ENCODE results near the gene CCDC88B.
A peak's percentile ranks its signal among the peaks of the same experiment; 100 is the strongest.
"Not testable (repeated sequence)": the region's sequence is repeated elsewhere in the genome, so short reads cannot be mapped to it uniquely, and the experiment has no call there.

CCDC88B gene

DNA sequence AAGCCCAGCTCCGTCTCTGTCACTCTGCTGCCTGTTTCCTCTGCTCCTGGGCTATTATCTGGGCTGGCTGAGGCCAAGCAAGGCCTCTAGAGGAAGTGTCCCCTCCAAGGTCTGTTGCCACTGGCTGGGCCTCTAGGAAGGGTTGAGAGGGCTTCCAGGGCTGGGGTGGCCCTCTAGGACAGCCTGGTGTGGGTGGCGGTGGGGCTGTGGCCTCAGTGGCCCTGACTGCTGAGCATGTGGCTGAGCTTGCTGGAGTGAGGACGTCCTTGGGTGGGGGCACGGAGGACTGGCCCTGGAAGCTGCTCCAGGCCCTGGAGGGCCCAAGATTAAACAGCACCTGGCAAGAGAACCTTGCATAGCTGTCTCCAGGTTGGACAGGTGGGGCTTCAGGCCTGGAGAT is 16.0 kb upstream of the CCDC88B start:
- DNase-seq = not testable (repeated sequence)

DNA sequence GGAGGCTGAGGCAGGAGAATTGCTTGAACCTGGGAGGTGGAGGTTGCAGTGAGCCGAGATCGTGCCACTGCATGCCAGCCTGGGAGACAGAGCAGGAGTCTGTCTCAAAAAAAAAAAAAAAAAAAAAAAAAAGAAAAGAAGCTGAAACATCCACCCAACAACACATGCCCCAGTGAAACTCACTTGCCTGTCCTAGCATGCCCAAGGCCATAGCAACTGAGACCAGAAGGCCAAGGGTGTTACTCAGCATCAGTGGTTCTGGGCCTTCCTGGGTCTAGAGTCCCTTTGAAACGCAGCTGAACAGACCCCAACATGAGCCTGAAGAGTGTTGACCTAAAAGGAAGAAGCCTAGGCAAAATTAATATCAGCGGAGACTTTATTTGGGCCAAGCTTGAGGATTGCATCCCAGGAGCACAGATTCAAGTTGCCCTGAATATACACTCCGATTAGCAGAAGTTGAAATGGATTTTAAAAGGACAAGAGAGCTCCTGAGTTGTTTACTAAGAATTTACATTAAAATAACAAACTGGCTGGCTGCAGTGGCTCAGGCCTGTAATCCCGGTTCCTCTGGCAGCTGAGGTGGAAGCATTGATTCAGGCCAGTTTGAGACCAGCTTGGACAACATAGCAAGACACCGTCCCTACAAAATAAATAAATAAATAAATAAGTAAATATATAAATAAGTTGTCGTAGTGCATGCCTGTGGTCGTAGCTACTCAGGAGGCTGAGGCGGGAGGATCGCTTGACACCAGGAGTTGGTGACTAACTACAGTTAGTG is 15.1 kb upstream of the CCDC88B start:
- DNase-seq = no peak

DNA sequence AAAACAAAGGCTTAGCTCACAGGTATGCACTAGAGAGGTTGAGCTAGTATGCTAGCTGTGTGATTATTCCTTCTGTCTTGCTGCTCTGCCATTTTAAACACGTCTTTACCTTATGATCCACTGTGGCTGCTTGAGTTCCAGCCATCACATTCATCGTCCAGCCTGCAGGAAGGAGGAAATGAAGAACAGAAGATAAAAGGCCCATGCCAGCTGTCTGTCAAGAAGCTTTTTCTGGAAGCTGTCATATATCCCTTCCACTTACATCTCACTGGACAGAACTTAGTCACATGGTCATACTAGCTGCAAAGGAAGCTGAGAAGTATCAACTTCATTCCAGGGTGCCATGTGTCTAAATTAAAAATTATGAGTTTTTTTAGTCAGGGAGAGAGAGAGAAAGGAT is 12.6 kb upstream of the CCDC88B start:
- no peak for DNase-seq

DNA sequence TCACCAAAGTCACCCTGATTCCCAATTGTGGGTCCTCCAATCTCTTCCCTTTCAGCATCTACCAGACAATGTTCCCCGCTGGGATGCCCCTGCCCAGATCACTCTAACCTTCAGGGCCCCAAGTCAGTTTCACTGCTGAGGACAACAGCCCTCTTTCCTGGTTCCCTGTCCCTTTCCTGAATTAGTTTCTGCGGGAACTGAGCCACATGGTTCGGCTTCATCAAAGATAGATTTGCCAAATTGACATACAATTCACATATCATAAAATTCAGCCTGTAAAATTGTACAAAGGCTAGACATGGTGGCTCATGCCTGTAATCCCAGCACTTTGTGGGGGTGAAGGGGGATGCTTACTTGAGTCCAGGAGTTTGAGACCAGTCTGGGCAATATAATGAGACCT is 12.0 kb upstream of the CCDC88B start:
- DNase-seq = no peak

DNA sequence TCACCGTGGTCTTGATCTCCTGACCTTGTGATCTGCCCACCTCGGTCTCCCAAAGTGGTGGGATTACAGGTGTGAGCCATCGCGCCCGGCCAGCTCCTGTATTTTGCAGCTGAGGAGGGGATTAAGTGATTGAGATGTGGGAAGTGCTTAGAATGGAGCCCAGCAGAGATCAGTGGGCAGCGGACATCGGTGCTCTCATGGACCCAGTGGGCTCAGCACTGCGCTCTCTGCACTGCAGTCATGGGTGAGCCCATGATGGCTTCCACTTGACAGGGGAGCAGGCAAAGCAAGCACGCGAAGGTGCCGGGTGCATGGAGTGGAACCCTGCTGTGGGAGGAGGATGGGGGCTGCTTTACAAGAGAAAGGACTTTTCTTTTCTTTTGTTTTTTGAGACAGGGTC is 9.1 kb upstream of the CCDC88B start:
- no peak for DNase-seq

DNA sequence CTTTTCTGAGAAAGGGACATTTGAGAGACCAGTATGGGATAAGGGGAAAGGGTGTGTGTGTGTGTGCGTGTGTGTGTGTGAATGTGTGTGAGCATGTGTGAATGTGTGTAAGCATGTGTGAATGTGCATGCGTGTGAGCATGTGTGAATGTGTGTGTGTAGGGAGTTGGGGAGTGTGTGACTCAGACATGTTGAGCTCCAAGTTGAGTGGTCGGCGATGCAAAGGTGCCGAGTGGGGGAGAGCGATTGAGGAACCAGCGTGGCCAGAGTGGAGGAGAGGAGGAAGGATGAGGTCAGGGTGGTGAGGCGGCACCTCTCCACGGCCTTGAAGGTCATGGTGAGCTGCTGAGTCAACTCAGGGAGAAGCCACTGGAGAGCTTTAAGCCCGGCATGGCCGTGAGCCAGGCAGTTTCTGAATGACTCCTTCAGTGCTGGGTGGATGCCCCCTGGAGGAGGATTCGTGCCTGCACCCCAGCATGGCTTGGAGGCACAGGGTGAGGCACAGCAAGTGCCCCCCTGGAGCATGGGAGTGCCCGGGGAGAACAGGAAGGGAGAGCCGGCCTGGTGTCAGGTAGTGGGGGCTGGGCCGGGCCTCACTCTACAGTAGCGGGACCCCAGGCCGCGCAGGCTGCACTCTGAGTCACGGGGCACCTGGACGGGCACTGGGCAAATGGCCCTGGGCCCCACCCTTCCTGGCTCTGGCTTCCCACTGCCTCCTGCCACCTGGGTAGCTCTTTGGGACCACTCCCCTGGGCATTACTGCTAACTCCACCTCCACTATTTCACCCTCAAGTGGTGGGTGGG is 8.2 kb upstream of the CCDC88B start:
- DNase-seq = peak; percentile 63 to 79

DNA sequence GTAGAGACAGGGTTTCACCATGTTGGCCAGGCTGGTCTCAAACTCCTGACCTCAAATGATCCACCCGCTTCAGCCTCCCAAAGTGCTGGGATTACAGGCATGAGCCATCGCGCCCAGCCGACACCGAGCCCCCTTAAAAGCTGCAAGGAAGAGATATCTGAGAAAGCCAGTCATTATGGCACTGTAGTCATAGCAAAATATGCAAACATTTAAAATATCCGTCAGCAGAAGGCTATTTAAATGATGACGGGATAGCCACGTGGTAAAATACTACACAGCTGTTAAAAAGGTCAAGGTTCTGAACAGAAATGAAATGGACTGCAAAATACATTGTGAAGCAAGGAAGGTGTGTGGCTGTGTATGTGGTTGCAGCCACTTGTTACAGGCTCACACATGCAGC is 6.4 kb upstream of the CCDC88B start:
- no peak for DNase-seq

DNA sequence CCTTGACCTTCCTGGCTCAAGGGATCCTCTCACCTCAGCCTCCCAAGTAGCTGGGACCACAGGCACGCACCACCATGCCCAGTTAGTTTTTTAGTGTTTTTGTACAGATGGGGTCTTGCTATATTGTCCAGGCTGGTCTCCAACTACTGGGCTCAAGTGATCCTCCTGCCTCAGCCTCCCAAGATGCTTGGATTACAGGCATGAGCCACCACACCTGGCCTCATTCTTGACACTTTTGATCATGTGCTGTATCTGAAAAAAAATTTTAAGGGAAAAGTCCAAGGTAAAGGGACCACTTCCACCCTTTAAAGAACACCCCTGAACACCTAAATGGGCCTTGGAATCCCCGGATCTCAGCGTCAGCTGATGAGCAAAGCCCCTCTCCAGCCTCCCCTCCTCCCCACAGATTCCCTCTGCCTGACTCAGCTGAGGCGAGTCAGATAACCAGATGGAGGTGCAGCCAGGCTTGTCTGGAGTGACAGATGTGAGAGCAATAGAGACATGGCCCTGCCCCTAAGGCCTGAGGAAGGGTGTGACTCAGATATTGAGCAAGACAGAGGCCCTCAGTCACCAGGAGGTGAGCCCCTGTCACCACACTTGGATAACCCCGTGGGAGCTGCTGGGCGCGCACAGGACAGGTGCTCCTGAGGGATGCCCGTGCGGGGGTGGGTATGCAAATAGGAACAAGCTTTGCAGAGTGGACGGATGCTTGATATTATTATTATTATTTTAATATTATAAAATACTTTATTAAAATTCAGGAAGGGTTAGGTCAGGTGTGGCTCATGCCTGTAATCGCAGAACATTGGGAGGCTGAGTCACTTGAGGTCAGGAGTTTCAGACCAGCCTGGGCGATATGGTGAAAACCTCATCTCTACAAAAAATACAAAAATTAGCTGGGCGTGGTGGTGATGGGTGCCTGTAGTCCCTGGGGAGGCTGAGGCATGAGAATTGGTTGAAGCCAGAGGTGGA is 5.0 kb upstream of the CCDC88B start:
- peak; percentile 81 to 82 for DNase-seq

DNA sequence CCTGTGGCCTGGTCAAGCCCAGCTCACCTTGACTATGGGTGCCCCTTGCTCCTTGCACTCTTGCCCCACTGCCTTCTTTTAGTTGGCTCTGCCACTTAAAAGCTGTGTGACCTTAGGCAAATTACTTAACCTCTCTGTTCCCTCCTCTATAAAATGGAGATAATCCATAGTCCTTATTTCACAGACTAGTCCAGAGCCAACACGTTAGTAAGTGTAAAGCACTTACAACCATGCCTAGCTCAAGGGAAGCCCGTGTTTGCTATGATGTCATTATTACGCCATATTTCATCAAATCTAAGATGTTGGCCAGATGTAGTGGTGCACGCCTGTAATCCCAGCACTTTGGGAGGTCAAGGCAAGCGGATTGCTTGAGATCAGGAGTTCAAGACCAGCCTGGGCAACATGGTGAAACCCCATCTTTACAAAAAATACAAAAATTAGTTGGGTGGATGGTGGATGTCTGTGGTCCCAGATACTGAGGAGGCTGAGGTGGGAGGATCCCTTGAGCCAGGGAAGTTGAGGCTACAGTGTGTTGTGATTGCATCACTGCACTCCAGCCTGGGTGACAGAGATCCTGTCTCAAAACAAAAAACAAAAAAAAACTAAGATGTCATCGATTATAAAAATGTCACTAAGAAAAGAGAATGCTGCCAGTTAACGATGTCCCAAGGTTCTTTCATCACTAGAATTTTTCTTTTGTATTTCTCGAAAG is 2.3 kb upstream of the CCDC88B start:
- no peak for DNase-seq

DNA sequence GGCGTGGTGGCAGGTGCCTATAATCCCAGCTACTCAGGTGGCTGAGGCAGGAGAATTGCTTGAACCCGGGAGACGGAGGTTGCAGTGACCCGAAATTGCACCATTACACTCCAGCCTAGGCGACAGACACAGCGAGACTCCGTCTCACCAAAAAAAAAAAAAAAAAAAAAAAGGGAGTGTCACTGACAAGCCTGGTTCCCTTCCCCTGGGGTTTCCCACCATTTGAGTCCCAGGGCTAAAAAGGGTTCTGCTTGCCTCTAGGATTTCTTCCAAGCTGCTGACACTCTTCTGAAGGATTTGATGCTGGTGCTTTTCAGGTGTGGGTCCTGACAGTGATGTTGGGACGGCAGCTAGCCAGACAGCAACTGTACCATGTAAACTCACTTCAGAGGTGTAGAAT is 1.3 kb upstream of the CCDC88B start:
- no peak for DNase-seq

DNA sequence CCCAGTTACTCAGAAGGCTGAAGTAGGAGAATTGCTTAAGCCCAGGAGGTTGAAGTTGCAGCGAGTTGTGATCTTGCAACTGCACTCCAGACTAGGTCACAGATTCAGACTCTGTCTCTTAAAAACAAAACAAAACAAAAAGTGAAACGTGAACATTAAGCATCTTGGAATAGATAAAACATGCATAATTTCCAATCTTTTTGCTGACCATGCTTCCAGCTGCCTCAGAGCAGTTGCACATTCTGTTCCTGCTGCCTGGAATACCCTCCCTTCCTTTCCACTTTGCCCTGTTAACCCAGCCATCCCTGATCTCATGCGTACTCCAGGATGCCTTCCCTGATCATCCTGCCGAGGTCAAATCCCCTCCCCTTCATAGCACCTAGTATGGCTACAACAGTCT is 718 bp upstream of the CCDC88B start:
- DNase-seq = no peak

DNA sequence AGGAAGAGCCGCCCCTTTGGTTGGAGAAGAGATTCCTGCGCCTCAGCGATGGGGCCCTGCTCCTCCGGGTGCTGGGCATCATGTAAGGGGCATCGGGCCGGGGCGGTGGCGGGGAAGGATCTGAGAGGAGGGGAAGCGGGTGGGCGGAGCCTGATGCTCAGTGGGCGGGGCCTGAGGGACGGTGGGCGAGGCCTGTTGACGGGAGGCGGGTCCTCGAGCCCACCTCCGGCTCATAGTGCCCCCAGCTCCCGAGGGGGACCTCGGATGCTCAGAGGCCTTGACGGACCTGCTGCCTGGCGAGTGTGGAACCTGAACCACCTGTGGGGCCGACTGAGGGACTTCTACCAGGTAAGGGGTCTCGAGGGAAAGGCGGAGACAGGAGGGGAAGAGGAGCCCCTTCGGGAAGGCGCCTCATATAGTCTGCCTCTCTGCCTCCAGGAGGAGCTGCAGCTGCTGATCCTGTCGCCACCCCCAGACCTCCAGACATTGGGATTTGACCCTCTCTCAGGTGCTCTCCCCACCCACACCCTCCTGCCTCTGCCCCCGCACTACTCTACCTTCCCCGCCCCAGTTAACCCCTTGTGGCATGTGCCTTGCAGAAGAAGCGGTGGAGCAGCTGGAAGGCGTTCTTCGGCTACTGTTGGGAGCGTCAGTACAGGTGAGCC is 799 bp downstream of the CCDC88B start:
- DNase-seq = no peak

DNA sequence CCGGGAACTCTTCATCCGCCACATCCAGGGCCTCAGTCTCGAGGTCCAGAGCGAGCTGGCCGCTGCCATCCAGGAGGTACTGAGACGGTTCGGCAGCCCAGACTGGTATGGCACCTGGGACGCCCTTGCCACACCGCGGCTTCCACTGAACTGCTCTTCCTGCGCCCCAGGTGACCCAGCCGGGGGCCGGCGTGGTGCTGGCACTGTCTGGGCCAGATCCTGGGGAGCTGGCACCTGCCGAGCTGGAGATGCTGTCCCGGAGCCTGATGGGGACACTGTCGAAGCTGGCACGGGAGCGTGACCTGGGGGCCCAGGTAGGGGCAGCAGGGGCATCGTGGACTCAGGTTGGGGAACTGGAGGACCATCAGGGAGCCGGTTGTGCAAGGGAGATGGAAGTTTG is 1.4 kb downstream of the CCDC88B start:
- DNase-seq = no peak

DNA sequence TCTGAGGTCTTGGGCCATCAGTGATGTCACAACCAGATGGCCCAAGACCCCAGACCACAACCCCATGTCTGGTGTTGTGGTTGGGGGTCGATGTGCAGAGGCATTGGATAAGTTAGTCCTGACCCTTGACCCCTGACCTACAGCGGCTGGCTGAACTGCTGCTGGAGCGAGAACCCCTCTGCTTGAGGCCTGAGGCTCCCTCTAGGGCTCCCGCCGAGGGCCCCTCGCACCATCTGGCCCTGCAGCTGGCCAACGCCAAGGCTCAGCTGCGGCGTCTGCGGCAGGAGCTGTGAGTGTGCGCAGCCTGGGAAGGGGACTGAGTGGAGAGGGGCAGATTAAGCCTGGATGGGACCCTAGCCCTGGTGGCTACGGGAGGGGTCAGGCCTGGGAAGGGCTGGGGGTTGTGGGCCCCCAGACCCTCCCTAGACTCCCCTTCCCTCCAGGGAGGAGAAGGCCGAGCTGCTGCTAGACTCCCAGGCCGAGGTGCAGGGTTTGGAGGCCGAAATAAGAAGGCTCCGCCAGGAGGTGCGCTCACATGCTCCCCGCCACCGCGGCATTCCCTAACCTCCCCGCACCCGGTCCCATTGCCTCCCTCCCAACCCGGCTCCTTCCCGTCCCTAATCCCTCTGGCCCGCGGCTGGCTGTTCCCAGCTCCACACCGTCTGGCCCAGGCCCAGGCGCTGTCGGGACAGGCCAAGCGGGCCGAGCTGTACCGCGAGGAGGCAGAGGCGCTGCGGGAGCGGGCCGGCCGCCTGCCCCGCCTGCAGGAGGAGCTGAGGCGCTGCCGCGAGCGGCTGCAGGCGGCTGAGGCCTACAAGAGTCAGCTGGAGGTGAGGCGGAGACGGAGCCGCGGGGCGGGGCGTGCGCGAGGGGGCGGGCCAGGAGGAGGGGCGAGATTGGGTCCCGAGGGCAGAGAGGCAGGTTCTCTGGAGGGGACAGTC is 2.1 kb downstream of the CCDC88B start:
- peak; percentile 73 to 84 for DNase-seq

DNA sequence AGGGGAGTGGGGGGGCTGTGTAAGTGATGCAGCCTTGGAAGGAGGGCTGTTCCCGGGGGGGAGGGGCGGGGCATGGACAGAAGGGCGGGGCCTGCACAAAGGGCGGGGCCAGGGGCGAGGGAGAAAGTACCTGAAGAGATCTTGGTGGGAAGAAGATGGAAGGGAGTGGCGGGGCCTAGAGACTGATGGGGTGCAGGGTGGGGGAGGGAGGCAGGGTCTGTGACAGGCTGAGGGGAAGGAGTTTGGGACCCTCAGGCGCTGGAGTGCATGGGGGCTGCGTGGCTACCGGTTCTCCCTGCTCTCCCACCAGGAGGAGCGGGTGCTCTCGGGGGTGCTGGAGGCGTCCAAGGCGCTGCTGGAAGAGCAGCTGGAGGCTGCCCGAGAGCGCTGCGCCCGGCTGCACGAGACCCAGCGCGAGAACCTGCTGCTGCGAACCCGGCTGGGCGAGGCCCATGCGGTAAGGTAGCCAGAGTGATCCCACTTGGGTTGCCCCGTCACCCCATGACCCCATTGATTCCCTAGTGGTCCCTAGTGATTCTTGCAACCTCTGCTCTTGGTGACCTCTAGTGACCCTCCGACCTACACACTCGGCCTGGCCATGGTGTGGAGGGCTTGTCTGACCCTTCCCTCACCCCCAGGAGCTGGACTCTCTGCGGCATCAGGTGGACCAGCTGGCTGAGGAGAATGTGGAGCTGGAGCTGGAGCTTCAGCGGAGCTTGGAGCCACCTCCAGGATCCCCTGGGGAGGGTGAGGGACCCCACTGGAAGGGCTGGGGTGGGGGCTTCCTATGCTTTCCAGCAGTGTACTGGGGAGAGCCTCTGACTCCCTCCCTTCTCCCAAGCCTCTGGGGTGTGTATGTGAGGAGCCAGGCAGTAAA is 3.1 kb downstream of the CCDC88B start:
- no peak for DNase-seq

DNA sequence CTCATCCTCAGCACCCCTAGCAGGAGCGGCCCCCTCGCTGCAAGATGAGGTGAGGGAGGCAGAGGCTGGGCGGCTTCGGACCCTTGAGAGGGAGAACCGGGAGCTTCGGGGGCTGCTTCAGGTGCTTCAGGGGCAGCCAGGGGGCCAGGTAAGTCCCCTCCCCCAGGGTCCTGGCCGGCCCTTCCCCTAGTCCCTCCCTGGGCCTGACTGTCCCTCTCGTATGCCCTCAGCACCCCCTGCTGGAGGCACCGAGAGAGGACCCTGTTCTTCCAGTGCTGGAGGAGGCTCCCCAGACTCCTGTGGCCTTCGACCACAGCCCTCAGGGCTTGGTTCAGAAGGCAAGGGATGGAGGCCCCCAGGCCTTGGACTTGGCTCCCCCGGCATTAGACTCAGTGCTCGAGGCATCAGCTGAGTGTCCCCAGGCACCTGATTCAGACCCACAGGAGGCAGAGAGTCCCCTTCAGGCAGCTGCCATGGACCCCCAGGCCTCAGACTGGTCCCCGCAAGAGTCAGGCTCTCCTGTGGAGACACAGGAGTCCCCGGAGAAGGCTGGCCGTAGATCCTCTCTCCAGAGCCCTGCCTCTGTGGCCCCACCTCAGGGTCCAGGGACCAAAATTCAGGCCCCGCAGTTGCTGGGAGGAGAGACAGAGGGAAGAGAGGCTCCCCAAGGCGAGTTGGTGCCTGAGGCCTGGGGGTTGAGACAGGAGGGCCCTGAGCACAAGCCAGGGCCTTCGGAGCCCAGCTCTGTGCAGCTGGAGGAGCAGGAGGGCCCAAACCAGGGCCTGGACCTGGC is 4.0 kb downstream of the CCDC88B start:
- no peak for DNase-seq

DNA sequence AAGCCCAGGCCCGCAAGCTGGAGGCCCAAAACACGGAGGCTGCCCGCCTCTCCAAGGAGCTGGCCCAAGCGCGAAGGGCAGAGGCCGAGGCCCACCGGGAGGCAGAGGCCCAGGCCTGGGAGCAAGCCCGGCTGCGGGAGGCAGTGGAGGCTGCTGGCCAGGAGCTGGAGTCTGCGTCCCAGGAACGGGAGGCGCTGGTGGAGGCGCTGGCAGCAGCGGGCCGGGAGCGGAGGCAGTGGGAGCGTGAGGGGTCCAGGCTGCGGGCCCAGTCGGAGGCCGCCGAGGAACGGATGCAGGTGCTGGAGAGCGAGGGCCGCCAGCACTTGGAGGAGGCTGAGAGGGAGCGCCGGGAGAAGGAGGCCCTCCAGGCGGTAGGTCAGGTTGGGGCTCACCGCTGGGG is 4.8 kb downstream of the CCDC88B start:
- no peak for DNase-seq

DNA sequence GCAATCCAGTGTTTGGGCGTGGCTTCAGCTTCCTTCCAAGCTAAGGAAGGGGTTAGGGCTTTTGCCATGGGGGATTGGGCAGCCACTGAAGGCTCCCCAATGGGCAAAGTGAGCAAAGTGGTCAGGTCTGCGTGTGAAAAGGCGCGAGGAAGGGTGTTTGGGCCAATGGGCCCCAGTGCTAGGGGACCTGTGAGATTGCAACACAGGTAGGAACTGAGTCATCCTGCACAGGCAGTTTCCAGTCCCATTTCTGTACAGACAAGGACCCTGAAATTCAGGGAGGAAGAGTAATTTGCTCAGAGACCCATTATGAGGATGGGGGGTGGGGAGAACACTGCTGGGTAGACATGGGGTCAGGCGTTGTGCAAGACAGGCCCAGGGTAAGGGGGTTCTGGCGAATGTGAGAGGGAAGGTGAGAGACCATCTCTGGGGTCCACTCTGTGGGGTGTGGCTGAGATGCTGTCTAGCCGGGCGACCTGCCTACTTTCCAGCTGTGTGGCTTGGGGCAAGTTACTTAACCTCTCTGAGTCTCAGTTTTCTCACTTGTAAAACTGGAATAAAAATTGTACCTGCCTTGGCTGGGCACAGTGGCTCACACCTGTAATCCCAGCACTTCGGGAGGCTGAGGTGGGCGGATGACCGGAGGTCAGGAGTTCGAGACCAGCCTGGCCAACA is 7.3 kb downstream of the CCDC88B start:
- DNase-seq = no peak
